IPS-18a (cell line): ENCODE measurements around the gene DPY19L1.
"Not testable (repeated sequence)": the region's sequence is repeated elsewhere in the genome, so short reads cannot be mapped to it uniquely, and the experiment has no call there.

ENCODE experiments used
- H3K27ac ChIP-seq: one replicate; pipeline ENCODE4 v1.5.1; 2013; ENCODE audit warnings: low read length
- H3K27me3 ChIP-seq: one replicate; pipeline ENCODE4 v1.6.1; 2013; ENCODE audit warnings: mild to moderate bottlenecking, low read length; ENCODE audit not compliant: control insufficient read depth, insufficient read depth
- H3K36me3 ChIP-seq: one replicate; pipeline ENCODE4 v1.6.1; 2013; ENCODE audit warnings: low read depth, low read length; ENCODE audit not compliant: control insufficient read depth
- H3K4me1 ChIP-seq: one replicate; pipeline ENCODE4 v1.6.1; 2013; ENCODE audit warnings: low read depth, low read length; ENCODE audit not compliant: control insufficient read depth
- H3K4me3 ChIP-seq: one replicate; pipeline ENCODE4 v1.5.1; 2013; ENCODE audit warnings: low read length
- H3K9ac ChIP-seq: one replicate; pipeline ENCODE4 v1.6.1; 2013; ENCODE audit warnings: mild to moderate bottlenecking, low read length, moderate library complexity
- H3K9me3 ChIP-seq: one replicate; pipeline ENCODE4 v1.6.1; 2013; ENCODE audit warnings: low read depth, low read length; ENCODE audit not compliant: control insufficient read depth

Gene DPY19L1

DNA sequence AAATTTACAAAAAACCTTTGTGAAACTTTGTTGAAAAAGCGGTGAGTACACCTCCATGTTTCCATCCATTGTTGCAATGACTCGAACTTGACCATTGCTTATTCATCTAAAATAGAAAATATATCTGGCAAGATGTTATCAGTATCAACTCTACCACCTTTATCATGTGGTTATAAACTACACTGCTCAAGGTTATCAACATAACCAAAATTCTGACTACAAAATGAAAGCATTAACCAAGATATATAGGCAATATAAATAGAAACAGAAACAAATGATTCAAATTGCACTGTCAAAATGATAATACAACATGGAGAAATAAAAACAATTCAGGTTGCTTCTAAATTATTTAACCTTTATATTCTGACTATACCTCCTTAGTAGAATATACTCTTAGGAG, 58.2 kb downstream of the DPY19L1 start:
- not testable (repeated sequence) for H3K4me1 ChIP-seq

GRCh38 chr7:34973400-34973760, 63.9 kb downstream of the DPY19L1 start:
- Histone ChIP-seq H3K27me3 (no peaks in the 10 kb centered on the region), H3K4me1 (no peaks in the 10 kb centered on the region), H3K36me3 (no peaks in the 10 kb centered on the region), H3K9me3 (no peaks in the 10 kb centered on the region), H3K9ac (no peak overlapping the region), H3K27ac (no peak overlapping the region), H3K4me3 (no peak overlapping the region)

More for the DNA sequence above, 58.2 kb downstream of the DPY19L1 start:
- not testable (repeated sequence) for H3K4me3 ChIP-seq, H3K9me3 ChIP-seq, H3K27ac ChIP-seq, H3K27me3 ChIP-seq, H3K9ac ChIP-seq, H3K36me3 ChIP-seq

GRCh38 chr7:34972739-34973399, 64.4 kb downstream of the DPY19L1 start:
- H3K9me3 ChIP-seq, H3K27me3 ChIP-seq, H3K4me1 ChIP-seq, H3K9ac ChIP-seq, H3K4me3 ChIP-seq, H3K36me3 ChIP-seq, H3K27ac ChIP-seq: not testable (repeated sequence)

DNA sequence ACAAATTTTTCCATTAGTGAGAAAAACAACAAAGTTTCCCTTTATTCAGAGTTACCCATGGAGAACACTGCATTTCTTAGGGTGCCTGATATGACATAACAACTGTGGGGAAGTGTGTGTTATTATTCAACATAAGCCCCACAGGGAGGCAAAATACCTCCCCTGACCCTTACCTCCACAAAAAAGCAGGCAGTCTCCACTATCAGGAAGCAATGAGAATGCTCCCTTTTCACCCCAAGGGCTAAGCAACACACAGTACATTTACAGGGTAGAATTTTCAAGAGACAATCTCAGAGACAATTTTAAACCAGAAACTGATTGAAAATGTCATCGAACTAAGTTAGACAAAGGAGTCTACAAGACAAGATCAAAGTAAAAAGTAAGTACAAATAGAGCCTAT, 69.5 kb downstream of the DPY19L1 start:
- not testable (repeated sequence) for H3K27ac ChIP-seq, H3K4me1 ChIP-seq

GRCh38 chr7:34966504-34966903, 70.8 kb downstream of the DPY19L1 start:
- not testable (repeated sequence) for H3K36me3 ChIP-seq, H3K9ac ChIP-seq, H3K27me3 ChIP-seq, H3K4me3 ChIP-seq, H3K9me3 ChIP-seq, H3K4me1 ChIP-seq, H3K27ac ChIP-seq

More for the DNA sequence above, 69.5 kb downstream of the DPY19L1 start:
- not testable (repeated sequence) for H3K4me3 ChIP-seq, H3K36me3 ChIP-seq, H3K9me3 ChIP-seq, H3K9ac ChIP-seq, H3K27me3 ChIP-seq

- no peak overlapping the region for H3K4me3 ChIP-seq
- no peaks in the 10 kb centered on the region for H3K4me1 ChIP-seq
- no peak overlapping the region for H3K27ac ChIP-seq
- no peak overlapping the region for H3K9ac ChIP-seq
- H3K9me3 ChIP-seq, result no peaks in the 10 kb centered on the region
- H3K36me3 ChIP-seq, result no peaks in the 10 kb centered on the region
- H3K27me3 ChIP-seq, result no peaks in the 10 kb centered on the region
Measured at GRCh38 chr7:34958021-34958420, 79.3 kb downstream of the DPY19L1 start.

DNA sequence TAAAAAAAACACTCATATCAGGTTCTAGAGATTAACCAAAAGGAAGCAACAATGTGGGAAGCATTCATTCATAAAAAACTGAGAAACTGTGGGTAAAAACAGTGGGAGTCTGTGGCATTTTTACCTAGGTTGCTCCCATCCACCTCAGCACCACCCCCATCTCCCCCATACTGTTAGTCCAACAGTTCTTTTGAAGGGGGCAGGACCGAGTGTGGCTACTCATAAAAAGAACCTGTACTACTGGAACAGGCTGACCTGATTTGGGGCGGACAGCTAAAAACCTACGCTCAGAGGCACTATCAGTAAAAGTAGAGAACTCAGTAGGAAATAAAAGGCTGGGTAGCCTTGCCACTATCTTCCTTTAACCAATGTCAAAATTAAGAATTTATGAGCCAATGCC, 84.5 kb downstream of the DPY19L1 start:
- peaks cover 8% of the 10 kb centered on the region for H3K4me1 ChIP-seq
- no peaks in the 10 kb centered on the region for H3K27me3 ChIP-seq
- H3K4me3 ChIP-seq, result no peak overlapping the region
- H3K9ac ChIP-seq, result no peak overlapping the region
- H3K9me3 ChIP-seq, result no peaks in the 10 kb centered on the region
- no peaks in the 10 kb centered on the region for H3K36me3 ChIP-seq
- no peak overlapping the region for H3K27ac ChIP-seq

- Histone ChIP-seq H3K27me3 (no peaks in the 10 kb centered on the region), H3K4me3 (no peak overlapping the region), H3K27ac (no peak overlapping the region), H3K4me1 (peaks cover 8% of the 10 kb centered on the region), H3K9me3 (no peaks in the 10 kb centered on the region), H3K9ac (no peak overlapping the region), H3K36me3 (no peaks in the 10 kb centered on the region)
Measured at GRCh38 chr7:34949361-34949760, 87.9 kb downstream of the DPY19L1 start.

- H3K9ac ChIP-seq, H3K27ac ChIP-seq, H3K36me3 ChIP-seq, H3K27me3 ChIP-seq, H3K4me1 ChIP-seq, H3K4me3 ChIP-seq, H3K9me3 ChIP-seq: not testable (repeated sequence)
Measured at GRCh38 chr7:34947427-34947826, 89.9 kb downstream of the DPY19L1 start.

- Histone ChIP-seq H3K9ac (no peak overlapping the region), H3K4me1 (no peaks in the 10 kb centered on the region), H3K36me3 (no peaks in the 10 kb centered on the region), H3K4me3 (no peak overlapping the region), H3K9me3 (no peaks in the 10 kb centered on the region), H3K27ac (no peak overlapping the region), H3K27me3 (no peaks in the 10 kb centered on the region)
Measured at GRCh38 chr7:34946486-34946885, 90.8 kb downstream of the DPY19L1 start.

DNA sequence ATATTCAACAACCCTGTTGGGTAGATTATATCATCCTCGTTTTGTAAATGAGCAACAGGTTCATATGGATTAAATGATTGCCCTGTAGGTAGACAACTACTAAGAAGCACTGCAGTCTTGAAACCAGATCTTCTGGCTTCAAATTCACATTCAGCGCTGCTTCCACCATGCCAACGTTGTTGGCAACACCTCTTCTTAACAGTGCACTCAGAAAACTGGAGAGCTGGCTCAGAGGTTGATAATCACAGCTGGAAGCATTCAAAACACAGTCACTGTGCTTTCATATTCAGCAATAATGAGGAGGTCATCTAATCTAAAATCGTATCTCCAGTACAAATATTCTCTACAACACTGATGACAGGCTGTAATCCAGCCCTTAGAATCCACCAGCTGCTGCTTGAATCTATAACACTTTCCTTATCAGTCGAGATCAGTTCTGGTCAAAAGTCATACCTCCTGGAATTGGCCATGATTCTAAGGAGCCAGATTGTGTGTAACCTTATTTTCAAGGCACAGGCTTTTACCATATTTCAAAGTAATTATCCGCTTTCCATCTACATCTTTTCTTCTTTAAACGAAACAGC, 91.3 kb downstream of the DPY19L1 start:
- H3K9me3 ChIP-seq, result not testable (repeated sequence)

DNA sequence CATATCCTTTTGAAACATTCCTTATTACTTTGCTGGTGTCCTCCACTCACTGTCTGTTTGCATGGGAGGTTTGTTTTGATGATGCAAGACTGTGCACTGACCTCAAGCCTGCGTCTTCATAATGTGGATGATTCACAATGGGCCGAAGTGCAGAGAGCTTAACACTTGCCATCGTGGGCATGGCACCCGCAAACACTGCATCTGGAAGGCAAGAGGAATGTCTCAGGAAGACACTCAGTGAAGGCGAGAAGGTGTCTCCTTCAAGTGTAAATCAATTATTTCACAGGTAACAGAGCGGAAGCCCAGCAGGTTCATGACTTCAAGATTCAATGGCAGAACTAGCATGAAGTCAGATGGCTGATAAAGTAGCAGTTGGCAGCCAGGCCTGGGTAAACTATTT, 98.1 kb downstream of the DPY19L1 start:
- H3K36me3 ChIP-seq, result no peaks in the 10 kb centered on the region
- H3K4me3 ChIP-seq, result no peak overlapping the region
- H3K9me3 ChIP-seq, result no peaks in the 10 kb centered on the region
- no peak overlapping the region for H3K27ac ChIP-seq
- H3K27me3 ChIP-seq, result no peaks in the 10 kb centered on the region
- peaks cover 29% of the 10 kb centered on the region for H3K4me1 ChIP-seq
- H3K9ac ChIP-seq, result no peak overlapping the region

More for the DNA sequence above, 91.3 kb downstream of the DPY19L1 start:
- H3K4me1 ChIP-seq, H3K9ac ChIP-seq, H3K4me3 ChIP-seq, H3K27ac ChIP-seq, H3K36me3 ChIP-seq, H3K27me3 ChIP-seq: not testable (repeated sequence)
